Astrocyte (in vitro differentiated cells and primary cell): ENCODE data around the gene CALCOCO2. TPM values are rescaled to one million over a fixed set of nuclear protein-coding genes. Genes with fewer than 3 reads are reported as not detected.
A peak's percentile ranks its signal among the peaks of the same experiment; 100 is the strongest.
"Not testable (repeated sequence)": the region's sequence is repeated elsewhere in the genome, so short reads cannot be mapped to it uniquely, and the experiment has no call there.

Experiments used
- DNase-seq: peaks from one replicate; pipeline ENCODE4 v3.0.0-alpha.2; 2010; ENCODE audit warnings: low read depth
- FAIRE-seq: peaks from 2 replicates; lab custom pipeline; 2011; peaks lifted over from hg19 to GRCh38; lab: Jason Lieb, UNC
- H2AFZ ChIP-seq: 2 replicates; pipeline ENCODE4 v1.6.0; 2012; ENCODE audit warnings: low read depth, low read length, inconsistent platforms
- H3K27ac ChIP-seq: 2 replicates; pipeline ENCODE4 v1.5.1; 2011; ENCODE audit warnings: low read depth, low read length, inconsistent platforms
- H3K27me3 ChIP-seq: 2 replicates; pipeline ENCODE4 v1.6.0; 2011; ENCODE audit warnings: low read length, inconsistent platforms; ENCODE audit not compliant: insufficient read depth
- H3K36me3 ChIP-seq: 2 replicates; pipeline ENCODE4 v1.5.1; 2011; ENCODE audit warnings: low read length, inconsistent platforms; ENCODE audit not compliant: insufficient read depth
- H3K4me1 ChIP-seq: 2 replicates; pipeline ENCODE4 v1.5.1; 2011; ENCODE audit warnings: low read length, inconsistent platforms; ENCODE audit not compliant: insufficient read depth
- H3K4me2 ChIP-seq: 2 replicates; pipeline ENCODE4 v1.6.0; 2012; ENCODE audit warnings: low read length, inconsistent platforms
- H3K4me3 ChIP-seq: 2 replicates; pipeline ENCODE4 v1.5.1; 2011; ENCODE audit warnings: low read depth, mild to moderate bottlenecking, low read length, inconsistent platforms; ENCODE audit not compliant: insufficient read depth
- H3K79me2 ChIP-seq: 2 replicates; pipeline ENCODE4 v1.6.0; 2012; ENCODE audit warnings: mild to moderate bottlenecking, low read length, inconsistent platforms; ENCODE audit not compliant: insufficient read depth
- H3K9ac ChIP-seq: 2 replicates; pipeline ENCODE4 v1.6.0; 2012; ENCODE audit warnings: mild to moderate bottlenecking, low read length, inconsistent platforms
- H3K9me3 ChIP-seq: 2 replicates; pipeline ENCODE4 v1.5.1; 2012; ENCODE audit warnings: low read depth, mild to moderate bottlenecking, low read length, inconsistent platforms; ENCODE audit not compliant: insufficient read depth
- H4K20me1 ChIP-seq: 2 replicates; pipeline ENCODE4 v1.6.0; 2012; ENCODE audit warnings: low read length, inconsistent platforms; ENCODE audit not compliant: insufficient read depth
- H3K27ac Mint-ChIP-seq: one replicate; pipeline ENCODE4 v1.8.0; 2021; ENCODE audit warnings: mild to moderate bottlenecking, mixed read lengths; ENCODE audit not compliant: unreplicated experiment
- H3K27me3 Mint-ChIP-seq: one replicate; pipeline ENCODE4 v1.8.0; 2021; ENCODE audit warnings: low read depth, mixed read lengths; ENCODE audit not compliant: unreplicated experiment
- H3K36me3 Mint-ChIP-seq: one replicate; pipeline ENCODE4 v1.8.0; 2021; ENCODE audit warnings: low read depth, mixed read lengths; ENCODE audit not compliant: unreplicated experiment
- H3K4me1 Mint-ChIP-seq: one replicate; pipeline ENCODE4 v1.8.0; 2021; ENCODE audit warnings: low read depth, mixed read lengths; ENCODE audit not compliant: unreplicated experiment
- H3K4me3 Mint-ChIP-seq: one replicate; pipeline ENCODE4 v1.8.0; 2021; ENCODE audit warnings: mild to moderate bottlenecking, moderate library complexity, mixed read lengths; ENCODE audit not compliant: unreplicated experiment
- H3K9me3 Mint-ChIP-seq: one replicate; pipeline ENCODE4 v1.8.0; 2021; ENCODE audit warnings: mild to moderate bottlenecking, mixed read lengths; ENCODE audit not compliant: unreplicated experiment
- CTCF ChIP-seq: IDR thresholded peaks from 2 replicates; pipeline ENCODE4 v1.5.1; 2011; ENCODE audit warnings: low read depth, mild to moderate bottlenecking, inconsistent platforms, low read length, moderate library complexity; ENCODE audit not compliant: insufficient read depth
- EZH2 ChIP-seq: IDR thresholded peaks from 2 replicates; pipeline ENCODE4 v1.6.1; 2012; ENCODE audit warnings: mild to moderate bottlenecking, low read length, inconsistent platforms; ENCODE audit not compliant: insufficient read depth
- total RNA-seq: library from RNA; stranded (reverse); gene quantifications from 2 replicates; pipeline ENCODE4 v1.2.1, GENCODE V29; 2021

The CALCOCO2 gene
- total RNA-seq, 1 donor from 2014 or later, result 73.8 TPM

- Histone ChIP-seq H3K4me3 (no peak overlapping the region), H3K79me2 (peaks cover 46% of the 10 kb centered on the region), H3K4me2 (no peak overlapping the region), H3K9me3 (no peaks in the 10 kb centered on the region), H3K27ac (no peak overlapping the region), H2AFZ (no peak overlapping the region), H3K27me3 (no peaks in the 10 kb centered on the region), H4K20me1 (peaks cover 41% of the 10 kb centered on the region), H3K4me1 (peaks cover 3% of the 10 kb centered on the region), H3K36me3 (no peaks in the 10 kb centered on the region), H3K9ac (no peak overlapping the region)
- no peak overlapping the region for H3K4me3 Mint-ChIP-seq
- DNase-seq, result no peak
- H3K4me1 Mint-ChIP-seq, result peaks cover 13% of the 10 kb centered on the region
- H3K36me3 Mint-ChIP-seq, result peaks cover 3% of the 10 kb centered on the region
- FAIRE-seq, result no peak
- no peak overlapping the region for H3K27ac Mint-ChIP-seq
- TF ChIP-seq EZH2 (no peak), CTCF (no peak)
- H3K9me3 Mint-ChIP-seq, result no peaks in the 10 kb centered on the region
- H3K27me3 Mint-ChIP-seq, result no peaks in the 10 kb centered on the region
Observed at GRCh38 chr17:48835971-48836370, 5.1 kb downstream of the CALCOCO2 start.

- H4K20me1 ChIP-seq, result peaks cover 38% of the 10 kb centered on the region
- not testable (repeated sequence) for H3K36me3 ChIP-seq, H3K9ac ChIP-seq, H3K4me3 Mint-ChIP-seq, H3K27me3 Mint-ChIP-seq, H2AFZ ChIP-seq, H3K27ac Mint-ChIP-seq, H3K27ac ChIP-seq, H3K4me3 ChIP-seq, H3K36me3 Mint-ChIP-seq, H3K9me3 Mint-ChIP-seq, H3K9me3 ChIP-seq, FAIRE-seq, DNase-seq, H3K27me3 ChIP-seq, H3K4me2 ChIP-seq
- H3K79me2 ChIP-seq, result peaks cover 34% of the 10 kb centered on the region
- peaks cover 11% of the 10 kb centered on the region for H3K4me1 ChIP-seq
- H3K4me1 Mint-ChIP-seq, result peaks cover 22% of the 10 kb centered on the region
Observed at GRCh38 chr17:48837458-48837857, 6.6 kb downstream of the CALCOCO2 start.

GRCh38 chr17:48840441-48840840 is 9.6 kb downstream of the CALCOCO2 start:
- DNase-seq, result no peak
- FAIRE-seq, result no peak
- peaks cover 21% of the 10 kb centered on the region for H4K20me1 ChIP-seq
- H3K36me3 ChIP-seq, result peaks cover 8% of the 10 kb centered on the region
- H3K4me3 ChIP-seq, result no peak overlapping the region
- peak overlapping the region; percentile 81 for H3K4me2 ChIP-seq
- Mint-ChIP-seq H3K36me3 (peaks cover 10% of the 10 kb centered on the region), H3K9me3 (no peaks in the 10 kb centered on the region), H3K4me3 (no peak overlapping the region), H3K27me3 (no peaks in the 10 kb centered on the region), H3K4me1 (peaks cover 20% of the 10 kb centered on the region), H3K27ac (no peak overlapping the region)
- peaks cover 11% of the 10 kb centered on the region for H3K4me1 ChIP-seq
- H3K27me3 ChIP-seq, result no peaks in the 10 kb centered on the region
- TF ChIP-seq EZH2 (no peak), CTCF (no peak)
- H3K79me2 ChIP-seq, result peaks cover 8% of the 10 kb centered on the region
- H2AFZ ChIP-seq, result no peak overlapping the region
- H3K9ac ChIP-seq, result no peak overlapping the region
- no peaks in the 10 kb centered on the region for H3K9me3 ChIP-seq
- H3K27ac ChIP-seq, result no peak overlapping the region
